K562 (cell line): ENCODE results near the gene DAB2IP. TPM values are rescaled to one million over a fixed set of nuclear protein-coding genes. Genes with fewer than 3 reads are reported as not detected.

Experiments
- CC2D1A ChIP-seq: fragments of 450-650 bp; IDR thresholded peaks from 2 replicates; pipeline ENCODE4 v1.6.1; 2017; ENCODE audit warnings: mild to moderate bottlenecking
- ERF ChIP-seq: fragments of 450-650 bp; formaldehyde crosslinking; IDR thresholded peaks from 2 replicates; pipeline ENCODE4 v1.4.0; 2020; ENCODE audit warnings: mild to moderate bottlenecking, mixed read lengths
- ETV1 ChIP-seq: fragments of 450-650 bp; conservative IDR thresholded peaks from 2 replicates; pipeline ENCODE4 v1.6.1; 2016; ENCODE audit warnings: missing genetic modification characterization, control low read depth, low read depth, missing compliant biosample characterization
- MXI1 ChIP-seq: IDR thresholded peaks from 2 replicates; pipeline ENCODE4 v1.6.1; 2011; ENCODE audit warnings: low read depth, mild to moderate bottlenecking, improper control_type of control experiment, low read length
- MYNN ChIP-seq, 2 experiments: sonication (generic); formaldehyde crosslinking in 1 of 2; IDR thresholded peaks; 2 replicates each; pipeline versions ENCODE4 v1.5.0 to v1.6.1; 2016 to 2020; ENCODE audit warnings: antibody characterized with exemption in 1 of 2, missing genetic modification reagents in 1 of 2
- NBN ChIP-seq: fragments of 450-650 bp; IDR thresholded peaks from 2 replicates; pipeline ENCODE4 v1.6.1; 2016; ENCODE audit warnings: low read depth, mild to moderate bottlenecking
- TAF9B ChIP-seq: fragments of 450-650 bp; IDR thresholded peaks from 2 replicates; pipeline ENCODE4 v1.6.1; 2018; ENCODE audit warnings: mild to moderate bottlenecking; ENCODE audit not compliant: partially characterized antibody
- TSHZ1 ChIP-seq: fragments of 250-450 bp; sonication (Bioruptor Pico); IDR thresholded peaks from 2 replicates; pipeline ENCODE4 v1.4.0; 2020; ENCODE audit warnings: mild to moderate bottlenecking, moderate library complexity
- ZNF224 ChIP-seq: sonication (generic); formaldehyde crosslinking; IDR thresholded peaks from 2 replicates; pipeline ENCODE4 v1.8.0; 2022; ENCODE audit warnings: mild to moderate bottlenecking, missing genetic modification reagents
- polyA plus RNA-seq, 8 experiments: library from polyadenylated mRNA; depleted of rRNA in 4 of 8; stranded (reverse) in 5 of 8; unstranded in 3 of 8; fragments of >200 nt; fragmentation: Nextera tagmentation in 2 of 8; fragmentation: Illumina TruSeq in 1 of 8; extraction: Ambion mirVana in 2 of 8; extraction: Trizol in 1 of 8; gene quantifications; 2 replicates each; pipeline versions ENCODE4 v1.2.1 to v1.2.3, GENCODE V29; 2011 to 2014; ENCODE audit warnings: inconsistent platforms in 1 of 8, missing spikeins in 1 of 8
- total RNA-seq, 7 experiments: library from RNA; depleted of rRNA in 6 of 7; stranded (reverse); fragments of >200 nt in 6 of 7; fragmentation: Illumina TruSeq in 2 of 7; extraction: Trizol in 2 of 7; gene quantifications; 2 replicates each; pipeline versions ENCODE4 v1.2.1 to v1.2.3, GENCODE V29; 2011 to 2021; ENCODE audit warnings: low replicate concordance in 1 of 7
- TF ChIP-seq, protein P1 (sequence below), 3 experiments: fragments of 200-800 bp in 1 of 3; sonication (Bioruptor generic) in 1 of 3; sonication (generic) in 1 of 3; formaldehyde crosslinking in 1 of 3; IDR thresholded peaks; 2 replicates each; pipeline versions ENCODE4 v1.6.1 to v1.8.0; 2016 to 2022; ENCODE audit warnings: mild to moderate bottlenecking in 2 of 3, missing compliant biosample characterization in 2 of 3, missing genetic modification characterization in 2 of 3, missing genetic modification reagents in 1 of 3

Gene DAB2IP
- total and polyA plus RNA-seq, 9 of the 15 experiments (the other 6 are each of a cell fraction or from before 2014, with no cell fraction given) = 0.04 to 0.31 (median 0.08) TPM; not detected in 5

GRCh38 chr9:121773954-121774714, 122.7 kb downstream of the DAB2IP start (continued):
- TF ChIP-seq TSHZ1 (CRISPR knock-in tag) (no peak), ERF (CRISPR knock-in tag) (no peak), NBN (no peak), CC2D1A (no peak), ETV1 (no peak), TAF9B (no peak), ZNF224 (CRISPR knock-in tag) (no peak), MYNN (IDR thresholded peaks at IDR 0.05) (no peak), MYNN (CRISPR knock-in tag; IDR thresholded peaks at IDR 0.05) (no peak), MXI1 (no peak)
- TF ChIP-seq, protein P1, sequence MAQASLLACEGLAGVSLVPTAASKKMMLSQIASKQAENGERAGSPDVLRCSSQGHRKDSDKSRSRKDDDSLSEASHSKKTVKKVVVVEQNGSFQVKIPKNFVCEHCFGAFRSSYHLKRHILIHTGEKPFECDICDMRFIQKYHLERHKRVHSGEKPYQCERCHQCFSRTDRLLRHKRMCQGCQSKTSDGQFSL (CRISPR knock-in tag; IDR thresholded peaks at IDR 0.05) = no peak
- TF ChIP-seq, protein P1 (tag; IDR thresholded peaks at IDR 0.05) = no peak
